Liver (tissue), 9 donors: ENCODE data around the gene NGB. TPM values are rescaled to one million over a fixed set of nuclear protein-coding genes. Genes with fewer than 3 reads are reported as not detected.

Experiments
- DNase-seq: peaks from one replicate; pipeline ENCODE4 v3.0.0-alpha.2; 2017; ENCODE audit warnings: low spot score
- H3K27ac ChIP-seq, 2 donors: one replicate each; pipeline ENCODE4 v1.7.0; 2013; ENCODE audit warnings: inconsistent platforms in 2 of 2, low read length in 2 of 2, control low read depth in 1 of 2, low read depth in 1 of 2, mild to moderate bottlenecking in 1 of 2
- H3K27me3 ChIP-seq, 4 donors: one replicate each; pipeline versions ENCODE4 v1.6.1 to v1.7.0; 2013; ENCODE audit warnings: low read length in 3 of 4, inconsistent platforms in 1 of 4, mild to moderate bottlenecking in 1 of 4, moderate library complexity in 1 of 4; ENCODE audit not compliant: control insufficient read depth in 4 of 4, insufficient read depth in 4 of 4
- H3K36me3 ChIP-seq, 4 donors: one replicate each; pipeline versions ENCODE4 v1.6.1 to v1.7.0; 2013; ENCODE audit warnings: low read length in 3 of 4, mild to moderate bottlenecking in 3 of 4, low read depth in 1 of 4, moderate library complexity in 1 of 4; ENCODE audit not compliant: control insufficient read depth in 4 of 4, insufficient read depth in 3 of 4
- H3K4me1 ChIP-seq, 4 donors: one replicate each; pipeline versions ENCODE4 v1.6.1 to v1.7.0; 2013; ENCODE audit warnings: low read length in 3 of 4, mild to moderate bottlenecking in 3 of 4, moderate library complexity in 1 of 4; ENCODE audit not compliant: control insufficient read depth in 4 of 4, insufficient read depth in 4 of 4
- H3K4me3 ChIP-seq, 3 donors: one replicate each; pipeline versions ENCODE4 v1.6.1 to v1.7.0; 2013; ENCODE audit warnings: low read length in 3 of 3, control low read depth in 1 of 3, low read depth in 1 of 3, mild to moderate bottlenecking in 1 of 3
- H3K9ac ChIP-seq, 2 donors: one replicate each; pipeline ENCODE4 v1.7.0; 2013; ENCODE audit warnings: low read length in 2 of 2, mild to moderate bottlenecking in 2 of 2, moderate library complexity in 2 of 2, control low read depth in 1 of 2, low read depth in 1 of 2
- H3K9me3 ChIP-seq, 4 donors: one replicate each; pipeline versions ENCODE4 v1.6.1 to v1.7.0; 2013; ENCODE audit warnings: low read length in 3 of 4; ENCODE audit not compliant: control insufficient read depth in 4 of 4
- ATF3 ChIP-seq: IDR thresholded peaks from 2 replicates; pipeline ENCODE4 v1.6.1; 2016; ENCODE audit warnings: antibody characterized with exemption
- EGR1 ChIP-seq, 2 donors: IDR thresholded peaks; 2 replicates each; pipeline ENCODE4 v1.6.1; 2016 to 2018; ENCODE audit warnings: antibody characterized with exemption in 2 of 2, low read depth in 2 of 2
- FOXA1 ChIP-seq: IDR thresholded peaks from 2 replicates; pipeline ENCODE4 v1.6.1; 2016; ENCODE audit warnings: antibody characterized with exemption
- FOXA2 ChIP-seq: IDR thresholded peaks from 2 replicates; pipeline ENCODE4 v1.6.1; 2016; ENCODE audit warnings: antibody characterized with exemption
- GABPA ChIP-seq, 2 donors: IDR thresholded peaks in 1 of 2; conservative IDR thresholded peaks in 1 of 2; 2 replicates each; pipeline ENCODE4 v1.6.1; 2016; ENCODE audit warnings: antibody characterized with exemption in 2 of 2, mild to moderate bottlenecking in 1 of 2, moderate library complexity in 1 of 2
- HNF4A ChIP-seq, 2 donors: conservative IDR thresholded peaks; 2 replicates each; pipeline ENCODE4 v1.6.1; 2016; ENCODE audit warnings: antibody characterized with exemption in 2 of 2, mild to moderate bottlenecking in 2 of 2
- HNF4G ChIP-seq: IDR thresholded peaks from 2 replicates; pipeline ENCODE4 v1.6.1; 2016; ENCODE audit warnings: antibody characterized with exemption
- JUND ChIP-seq, 2 donors: IDR thresholded peaks; 2 replicates each; pipeline ENCODE4 v1.6.1; 2016; ENCODE audit warnings: antibody characterized with exemption in 2 of 2
- MAX ChIP-seq: IDR thresholded peaks from 2 replicates; pipeline ENCODE4 v1.6.1; 2016; ENCODE audit warnings: antibody characterized with exemption
- NR2F2 ChIP-seq: IDR thresholded peaks from 2 replicates; pipeline ENCODE4 v1.6.1; 2016; ENCODE audit warnings: antibody characterized with exemption
- RAD21 ChIP-seq, 2 donors: IDR thresholded peaks; 2 replicates each; pipeline ENCODE4 v1.6.1; 2016; ENCODE audit warnings: antibody characterized with exemption in 2 of 2, mild to moderate bottlenecking in 2 of 2
- RXRA ChIP-seq, 2 donors: IDR thresholded peaks; 2 replicates each; pipeline ENCODE4 v1.6.1; 2017 to 2018; ENCODE audit warnings: antibody characterized with exemption in 2 of 2, mild to moderate bottlenecking in 1 of 2
- SP1 ChIP-seq: IDR thresholded peaks from 2 replicates; pipeline ENCODE4 v1.6.1; 2018; ENCODE audit warnings: antibody characterized with exemption, mild to moderate bottlenecking
- TAF1 ChIP-seq: conservative IDR thresholded peaks from 2 replicates; pipeline ENCODE4 v1.6.1; 2016; ENCODE audit warnings: antibody characterized with exemption, mild to moderate bottlenecking
- YY1 ChIP-seq: IDR thresholded peaks from 2 replicates; pipeline ENCODE4 v1.6.1; 2016; ENCODE audit warnings: antibody characterized with exemption, mild to moderate bottlenecking
- WGBS: extraction: QIAGEN DNeasy Blood & Tissue Kit; methylation state at CpG from one replicate; pipeline ENCODE4 v1.1.7; 2013; 5-methylcytosine and 5-hydroxymethylcytosine counted together
- polyA plus RNA-seq, 2 donors: library from polyadenylated mRNA; stranded (reverse) in 1 of 2; unstranded in 1 of 2; fragments of 200-250 nt in 1 of 2; fragments of >200 nt in 1 of 2; fragmentation: Nextera tagmentation in 1 of 2; extraction: Ambion mirVana in 1 of 2; gene quantifications; one replicate each; pipeline versions ENCODE4 v1.2.1 to v1.2.3, GENCODE V29; 2013 to 2015
- total RNA-seq, 2 donors: library from RNA; depleted of rRNA; stranded (reverse); fragments of >200 nt; gene quantifications; one replicate each; pipeline ENCODE4 v1.2.3, GENCODE V29; 2014
- TF ChIP-seq, protein P1 (sequence below): IDR thresholded peaks from 2 replicates; pipeline ENCODE4 v1.6.1; 2016; ENCODE audit warnings: antibody characterized with exemption
- TF ChIP-seq, protein P2 (sequence below): IDR thresholded peaks from 2 replicates; pipeline ENCODE4 v1.6.1; 2016; ENCODE audit warnings: antibody characterized with exemption, mild to moderate bottlenecking
- TF ChIP-seq, protein P3 (sequence below): fragments of 150-350 bp; IDR thresholded peaks from 2 replicates; pipeline ENCODE4 v1.5.1; 2017; ENCODE audit warnings: improper control_type of control experiment, low read depth, low read length; ENCODE audit not compliant: missing input control
- donor health status: healthy.
- donor health status: healthy.
- donor health status: healthy.
- donor health status: healthy.
- donor health status: healthy.

The NGB gene
- total and polyA plus RNA-seq, 4 donors = not detected

GRCh38 chr14:77241955-77242354 lies 29.1 kb downstream of the NGB start:
- H3K9me3 ChIP-seq = no peaks in the 10 kb centered on the region
- no peak for DNase-seq
- H3K36me3 ChIP-seq = no peaks in the 10 kb centered on the region
- TF ChIP-seq, protein P1, sequence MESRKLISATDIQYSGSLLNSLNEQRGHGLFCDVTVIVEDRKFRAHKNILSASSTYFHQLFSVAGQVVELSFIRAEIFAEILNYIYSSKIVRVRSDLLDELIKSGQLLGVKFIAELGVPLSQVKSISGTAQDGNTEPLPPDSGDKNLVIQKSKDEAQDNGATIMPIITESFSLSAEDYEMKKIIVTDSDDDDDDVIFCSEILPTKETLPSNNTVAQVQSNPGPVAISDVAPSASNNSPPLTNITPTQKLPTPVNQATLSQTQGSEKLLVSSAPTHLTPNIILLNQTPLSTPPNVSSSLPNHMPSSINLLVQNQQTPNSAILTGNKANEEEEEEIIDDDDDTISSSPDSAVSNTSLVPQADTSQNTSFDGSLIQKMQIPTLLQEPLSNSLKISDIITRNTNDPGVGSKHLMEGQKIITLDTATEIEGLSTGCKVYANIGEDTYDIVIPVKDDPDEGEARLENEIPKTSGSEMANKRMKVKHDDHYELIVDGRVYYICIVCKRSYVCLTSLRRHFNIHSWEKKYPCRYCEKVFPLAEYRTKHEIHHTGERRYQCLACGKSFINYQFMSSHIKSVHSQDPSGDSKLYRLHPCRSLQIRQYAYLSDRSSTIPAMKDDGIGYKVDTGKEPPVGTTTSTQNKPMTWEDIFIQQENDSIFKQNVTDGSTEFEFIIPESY = no peak
- TF ChIP-seq, protein P2, sequence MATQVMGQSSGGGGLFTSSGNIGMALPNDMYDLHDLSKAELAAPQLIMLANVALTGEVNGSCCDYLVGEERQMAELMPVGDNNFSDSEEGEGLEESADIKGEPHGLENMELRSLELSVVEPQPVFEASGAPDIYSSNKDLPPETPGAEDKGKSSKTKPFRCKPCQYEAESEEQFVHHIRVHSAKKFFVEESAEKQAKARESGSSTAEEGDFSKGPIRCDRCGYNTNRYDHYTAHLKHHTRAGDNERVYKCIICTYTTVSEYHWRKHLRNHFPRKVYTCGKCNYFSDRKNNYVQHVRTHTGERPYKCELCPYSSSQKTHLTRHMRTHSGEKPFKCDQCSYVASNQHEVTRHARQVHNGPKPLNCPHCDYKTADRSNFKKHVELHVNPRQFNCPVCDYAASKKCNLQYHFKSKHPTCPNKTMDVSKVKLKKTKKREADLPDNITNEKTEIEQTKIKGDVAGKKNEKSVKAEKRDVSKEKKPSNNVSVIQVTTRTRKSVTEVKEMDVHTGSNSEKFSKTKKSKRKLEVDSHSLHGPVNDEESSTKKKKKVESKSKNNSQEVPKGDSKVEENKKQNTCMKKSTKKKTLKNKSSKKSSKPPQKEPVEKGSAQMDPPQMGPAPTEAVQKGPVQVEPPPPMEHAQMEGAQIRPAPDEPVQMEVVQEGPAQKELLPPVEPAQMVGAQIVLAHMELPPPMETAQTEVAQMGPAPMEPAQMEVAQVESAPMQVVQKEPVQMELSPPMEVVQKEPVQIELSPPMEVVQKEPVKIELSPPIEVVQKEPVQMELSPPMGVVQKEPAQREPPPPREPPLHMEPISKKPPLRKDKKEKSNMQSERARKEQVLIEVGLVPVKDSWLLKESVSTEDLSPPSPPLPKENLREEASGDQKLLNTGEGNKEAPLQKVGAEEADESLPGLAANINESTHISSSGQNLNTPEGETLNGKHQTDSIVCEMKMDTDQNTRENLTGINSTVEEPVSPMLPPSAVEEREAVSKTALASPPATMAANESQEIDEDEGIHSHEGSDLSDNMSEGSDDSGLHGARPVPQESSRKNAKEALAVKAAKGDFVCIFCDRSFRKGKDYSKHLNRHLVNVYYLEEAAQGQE = peak; percentile 93
- no peaks in the 10 kb centered on the region for H3K27me3 ChIP-seq
- no peak overlapping the region for H3K27ac ChIP-seq
- 63% methylated on average over 2 of the region's 2 CpGs for WGBS
- H3K4me1 ChIP-seq = no peaks in the 10 kb centered on the region
- H3K4me3 ChIP-seq = no peak overlapping the region
- no peak overlapping the region for H3K9ac ChIP-seq

DNA sequence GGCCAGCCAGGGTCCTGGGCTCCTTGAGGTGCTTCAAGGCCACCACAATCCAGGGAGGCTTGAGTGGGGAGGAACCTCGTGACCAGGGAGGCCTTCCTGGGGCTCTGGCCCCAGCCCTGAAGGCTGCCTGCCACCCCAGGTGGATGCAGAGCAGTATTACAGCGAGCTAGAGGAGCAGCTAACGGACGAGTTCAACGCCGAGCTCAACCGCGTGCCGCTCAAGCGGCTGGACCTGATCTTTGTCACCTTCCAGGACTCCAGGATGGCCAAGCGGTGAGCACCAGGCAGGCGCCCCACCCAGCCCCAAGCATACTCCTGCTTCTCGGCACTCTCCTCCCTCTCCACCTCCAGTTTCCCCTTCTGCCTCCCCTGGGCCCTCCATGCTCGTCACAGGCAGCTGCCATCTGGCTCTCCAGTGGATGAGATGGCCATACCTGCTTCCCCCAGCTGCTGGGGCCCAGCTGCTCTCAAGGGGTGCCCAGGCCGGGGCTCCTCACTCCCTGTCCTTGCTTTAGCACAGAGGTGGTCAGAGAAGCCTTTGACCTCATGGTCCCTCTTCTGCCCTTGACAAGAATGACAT lies 30.6 kb downstream of the NGB start:
- 82% methylated on average over 15 of the region's 15 CpGs for WGBS
- DNase-seq = no peak
- H3K9me3 ChIP-seq = no peaks in the 10 kb centered on the region
- no peak overlapping the region for H3K9ac ChIP-seq
- no peak overlapping the region for H3K4me3 ChIP-seq
- H3K4me1 ChIP-seq = no peaks in the 10 kb centered on the region
- no peaks in the 10 kb centered on the region for H3K36me3 ChIP-seq
- H3K27me3 ChIP-seq = no peaks in the 10 kb centered on the region
- TF ChIP-seq EGR1 (IDR thresholded peaks at IDR 0.05; ENCODE audit: low read depth in 2 of 2) = no peak
- no peak for TF ChIP-seq FOXA1
- no peak for TF ChIP-seq MAX
- no peak for TF ChIP-seq TAF1
- TF ChIP-seq HNF4A (conservative IDR thresholded peaks at IDR 0.05) = no peak
- TF ChIP-seq, protein P2 = no peak
- no peak for TF ChIP-seq SP1
- TF ChIP-seq FOXA2 = no peak
- TF ChIP-seq ATF3 = no peak
- no peak for TF ChIP-seq NR2F2
- TF ChIP-seq HNF4G = no peak
- TF ChIP-seq JUND (IDR thresholded peaks at IDR 0.05) = no peak
- TF ChIP-seq, protein P3, sequence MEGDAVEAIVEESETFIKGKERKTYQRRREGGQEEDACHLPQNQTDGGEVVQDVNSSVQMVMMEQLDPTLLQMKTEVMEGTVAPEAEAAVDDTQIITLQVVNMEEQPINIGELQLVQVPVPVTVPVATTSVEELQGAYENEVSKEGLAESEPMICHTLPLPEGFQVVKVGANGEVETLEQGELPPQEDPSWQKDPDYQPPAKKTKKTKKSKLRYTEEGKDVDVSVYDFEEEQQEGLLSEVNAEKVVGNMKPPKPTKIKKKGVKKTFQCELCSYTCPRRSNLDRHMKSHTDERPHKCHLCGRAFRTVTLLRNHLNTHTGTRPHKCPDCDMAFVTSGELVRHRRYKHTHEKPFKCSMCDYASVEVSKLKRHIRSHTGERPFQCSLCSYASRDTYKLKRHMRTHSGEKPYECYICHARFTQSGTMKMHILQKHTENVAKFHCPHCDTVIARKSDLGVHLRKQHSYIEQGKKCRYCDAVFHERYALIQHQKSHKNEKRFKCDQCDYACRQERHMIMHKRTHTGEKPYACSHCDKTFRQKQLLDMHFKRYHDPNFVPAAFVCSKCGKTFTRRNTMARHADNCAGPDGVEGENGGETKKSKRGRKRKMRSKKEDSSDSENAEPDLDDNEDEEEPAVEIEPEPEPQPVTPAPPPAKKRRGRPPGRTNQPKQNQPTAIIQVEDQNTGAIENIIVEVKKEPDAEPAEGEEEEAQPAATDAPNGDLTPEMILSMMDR = no peak
- TF ChIP-seq RXRA (IDR thresholded peaks at IDR 0.05) = no peak
- TF ChIP-seq GABPA (IDR thresholded peaks at IDR 0.05 in 1 of 2, conservative IDR thresholded peaks at IDR 0.05 in 1 of 2) = no peak
- no peak for TF ChIP-seq YY1
- TF ChIP-seq RAD21 (IDR thresholded peaks at IDR 0.05) = no peak
- TF ChIP-seq, protein P1 = no peak
- H3K27ac ChIP-seq = no peak overlapping the region
